K562 (cell line): Measurements from ENCODE around the gene DMD. TPM values are rescaled to one million over a fixed set of nuclear protein-coding genes. Genes with fewer than 3 reads are reported as not detected.

Source experiments
- ATAC-seq: fragments of 200-7000 bp; cut with Tn5 transposase; 3 replicates; pipeline ENCODE4 v1.9.1; 2020; ENCODE audit warnings: moderate library complexity
- BruUV-seq: library from RNA; stranded (reverse); fragments of 400-500 nt; replicated peaks from 2 replicates; lab custom pipeline; 2021; lab: Mats Ljungman, UMichigan
- CTCF ChIA-PET: fragments of 300-600 bp; formaldehyde crosslinking; extraction: SDS; loops from one replicate; lab custom pipeline; 2021; ENCODE audit warnings: low intra/inter-chr PET ratio; lab: Yijun Ruan, JAX
- POLR2A ChIA-PET: fragments of 300-600, 350-650 bp; sonication (Branson Sonifier 250); formaldehyde crosslinking; extraction: SDS; loops from one replicate; lab custom pipeline; 2021; ENCODE audit warnings: antibody characterized with exemption, inconsistent platforms; lab: Yijun Ruan, JAX
- DNase-seq, 4 experiments: peaks; one replicate each; pipeline versions ENCODE4 v3.0.0 to v3.0.0-alpha.2; 2011 to 2018; ENCODE audit warnings: low spot score in 3 of 4, mixed read lengths in 3 of 4; ENCODE audit errors: extremely low read depth in 1 of 4
- FAIRE-seq: peaks from 2 replicates; lab custom pipeline; 2011; peaks lifted over from hg19 to GRCh38; lab: Jason Lieb, UNC
- H2AFZ ChIP-seq: 2 replicates; pipeline ENCODE4 v1.6.0; 2011; ENCODE audit warnings: low read depth, low read length, control low read depth, inconsistent platforms
- H3K27ac ChIP-seq: fragments of 200-600 bp; 3 replicates; pipeline ENCODE4 v1.8.0; 2011; ENCODE audit warnings: low read depth, mild to moderate bottlenecking, control low read depth, inconsistent platforms, low read length, moderate library complexity, mixed read lengths; ENCODE audit errors: extremely low read depth
- H3K27me3 ChIP-seq, 2 experiments: fragments of 300-600 bp in 1 of 2; 2 replicates in 1 of 2; 3 replicates in 1 of 2; pipeline versions ENCODE4 v1.6.0 to v1.8.0; 2011; ENCODE audit warnings: inconsistent platforms in 2 of 2, low read length in 2 of 2, mild to moderate bottlenecking in 1 of 2, mixed read lengths in 1 of 2, moderate library complexity in 1 of 2; ENCODE audit not compliant: control insufficient read depth in 2 of 2, insufficient read depth in 2 of 2
- H3K36me3 ChIP-seq: fragments of 300-600 bp; 3 replicates; pipeline ENCODE4 v1.8.0; 2011; ENCODE audit warnings: mild to moderate bottlenecking, low read length, inconsistent platforms; ENCODE audit not compliant: control insufficient read depth, insufficient read depth
- H3K4me1 ChIP-seq, 2 experiments: fragments of 200-600 bp in 1 of 2; replicated peaks in 1 of 2; 2 replicates in 1 of 2; 3 replicates in 1 of 2; pipeline versions ENCODE4 v1.5.1 to v1.8.0; 2011; ENCODE audit warnings: inconsistent platforms in 2 of 2, low read length in 2 of 2, mild to moderate bottlenecking in 1 of 2, mixed read lengths in 1 of 2, moderate library complexity in 1 of 2; ENCODE audit not compliant: control insufficient read depth in 2 of 2, insufficient read depth in 2 of 2
- H3K4me2 ChIP-seq: 2 replicates; pipeline ENCODE4 v1.6.1; 2011; ENCODE audit warnings: low read length, control low read depth, inconsistent platforms, mixed read lengths; ENCODE audit not compliant: insufficient read depth
- H3K4me3 ChIP-seq: fragments of 200-600 bp; sonication (generic), shearing (Covaris generic); 2 replicates; pipeline ENCODE4 v1.5.1; 2016; ENCODE audit warnings: control low read depth, inconsistent platforms
- H3K79me2 ChIP-seq: fragments of 200-600 bp; 3 replicates; pipeline ENCODE4 v1.8.0; 2011; ENCODE audit warnings: low read length, inconsistent platforms; ENCODE audit not compliant: control insufficient read depth, insufficient read depth
- H3K9ac ChIP-seq, 2 experiments: 2 replicates each; pipeline versions ENCODE4 v1.6.0 to v1.6.1; 2011; ENCODE audit warnings: low read depth in 2 of 2, low read length in 2 of 2, control low read depth in 1 of 2, inconsistent platforms in 1 of 2, mild to moderate bottlenecking in 1 of 2, mixed read lengths in 1 of 2; ENCODE audit not compliant: insufficient read depth in 1 of 2
- H3K9me1 ChIP-seq: one replicate; pipeline ENCODE4 v1.6.0; 2011; ENCODE audit warnings: inconsistent platforms, mild to moderate bottlenecking, low read length, moderate library complexity; ENCODE audit not compliant: control insufficient read depth, insufficient read depth
- H3K9me3 ChIP-seq: replicated peaks from 2 replicates; pipeline ENCODE4 v1.5.1; 2011; ENCODE audit warnings: low read depth, low read length, inconsistent platforms; ENCODE audit not compliant: control insufficient read depth, insufficient read depth
- H4K20me1 ChIP-seq: replicated peaks from 2 replicates; pipeline ENCODE4 v1.6.1; 2011; ENCODE audit warnings: low read length, inconsistent platforms, mixed read lengths; ENCODE audit not compliant: control insufficient read depth, insufficient read depth
- ARNT ChIP-seq, 2 experiments: fragments of 450-650 bp; IDR thresholded peaks; 2 replicates each; pipeline ENCODE4 v1.6.1; 2016; ENCODE audit warnings: mild to moderate bottlenecking in 1 of 2
- ASH1L ChIP-seq: fragments of 450-650 bp; IDR thresholded peaks from 2 replicates; pipeline ENCODE4 v1.6.1; 2018; ENCODE audit warnings: borderline replicate concordance, mild to moderate bottlenecking, low read depth; ENCODE audit not compliant: partially characterized antibody
- HIVEP1 ChIP-seq: fragments of 250-450 bp; sonication (Bioruptor Pico); IDR thresholded peaks from 2 replicates; pipeline ENCODE4 v1.4.0; 2020; ENCODE audit warnings: mild to moderate bottlenecking
- HNRNPK ChIP-seq: fragments of 200-400 bp; formaldehyde crosslinking; IDR thresholded peaks from one replicate; pipeline ENCODE4 v1.6.1; 2018; ENCODE audit warnings: mild to moderate bottlenecking, low read depth, low read length; ENCODE audit not compliant: poor library complexity, severe bottlenecking
- HNRNPLL ChIP-seq: fragments of 200-400 bp; formaldehyde crosslinking; IDR thresholded peaks from 2 replicates; pipeline ENCODE4 v1.6.1; 2017; ENCODE audit warnings: low read length, low read depth, mild to moderate bottlenecking; ENCODE audit not compliant: poor library complexity, severe bottlenecking
- ILK ChIP-seq: fragments of 450-650 bp; IDR thresholded peaks from 2 replicates; pipeline ENCODE4 v1.6.1; 2016; ENCODE audit warnings: missing genetic modification characterization, low read depth, mild to moderate bottlenecking, missing compliant biosample characterization, moderate library complexity, borderline replicate concordance
- MYBL2 ChIP-seq, 2 experiments: fragments of 450-650 bp in 1 of 2; sonication (generic) in 1 of 2; formaldehyde crosslinking in 1 of 2; IDR thresholded peaks; 2 replicates each; pipeline versions ENCODE4 v1.6.1 to v1.8.1; 2017 to 2022; ENCODE audit warnings: borderline replicate concordance in 1 of 2, inconsistent platforms in 1 of 2, low read depth in 1 of 2, mild to moderate bottlenecking in 1 of 2, missing genetic modification reagents in 1 of 2, moderate library complexity in 1 of 2
- OTX1 ChIP-seq: fragments of 450-650 bp; formaldehyde crosslinking; IDR thresholded peaks from 2 replicates; pipeline ENCODE4 v1.4.0; 2022; ENCODE audit warnings: mild to moderate bottlenecking
- THRB ChIP-seq: fragments of 450-650 bp; formaldehyde crosslinking; conservative IDR thresholded peaks from 2 replicates; pipeline ENCODE4 v1.4.0; 2022; ENCODE audit warnings: mild to moderate bottlenecking, missing genetic modification characterization
- ZNF384 ChIP-seq: IDR thresholded peaks from 2 replicates; pipeline ENCODE4 v1.6.1; 2012; ENCODE audit warnings: low read depth, low read length, improper control_type of control experiment
- WGBS: fragments of 100-300 bp; shearing (Covaris generic); methylation state at CpG from one replicate; pipeline ENCODE4 v1.1.6; 2016; ENCODE audit warnings: low coverage, mixed read lengths; ENCODE audit not compliant: insufficient coverage; ENCODE audit errors: missing lambda C conversion rate; 5-methylcytosine and 5-hydroxymethylcytosine counted together
- in situ Hi-C: fragments of 300-500 bp; cut with MboI; formaldehyde crosslinking; loops from 4 replicates; pipeline ENCODE4 v1.15.0; 2018; ENCODE audit warnings: inconsistent platforms, mixed read lengths
- intact Hi-C: fragments of 100-400 bp; cut with micrococcal nuclease; formaldehyde crosslinking; loops from 2 replicates; pipeline ENCODE4 v1.14.2; 2022
- polyA plus RNA-seq, 8 experiments: library from polyadenylated mRNA; depleted of rRNA in 4 of 8; stranded (reverse) in 5 of 8; unstranded in 3 of 8; fragments of >200 nt; fragmentation: Nextera tagmentation in 2 of 8; fragmentation: Illumina TruSeq in 1 of 8; extraction: Ambion mirVana in 2 of 8; extraction: Trizol in 1 of 8; gene quantifications; 2 replicates each; pipeline versions ENCODE4 v1.2.1 to v1.2.3, GENCODE V29; 2011 to 2014; ENCODE audit warnings: inconsistent platforms in 1 of 8, missing spikeins in 1 of 8
- total RNA-seq, 7 experiments: library from RNA; depleted of rRNA in 6 of 7; stranded (reverse); fragments of >200 nt in 6 of 7; fragmentation: Illumina TruSeq in 2 of 7; extraction: Trizol in 2 of 7; gene quantifications; 2 replicates each; pipeline versions ENCODE4 v1.2.1 to v1.2.3, GENCODE V29; 2011 to 2021; ENCODE audit warnings: low replicate concordance in 1 of 7

The DMD gene
- total and polyA plus RNA-seq, 9 of the 15 experiments (the other 6 are each of a cell fraction or from before 2014, with no cell fraction given) = 3.8 to 20.4 (median 11.4) TPM

- POLR2A ChIA-PET = no interaction called here
- H3K9ac ChIP-seq = no peak overlapping the region
- no peak overlapping the region for H2AFZ ChIP-seq
- H3K9me3 ChIP-seq = no peaks in the 10 kb centered on the region
- H3K79me2 ChIP-seq = no peaks in the 10 kb centered on the region
- no peaks in the 10 kb centered on the region for H3K36me3 ChIP-seq
- in situ Hi-C loops (no loop called here), intact Hi-C loops (no loop called here)
- WGBS = 0% methylated on average over 3 of the region's 3 CpGs
- no peak overlapping the region for H3K27ac ChIP-seq
- no peaks in the 10 kb centered on the region for H3K9me1 ChIP-seq
- FAIRE-seq = no peak
- H3K4me2 ChIP-seq = no peak overlapping the region
- BruUV-seq = no TSS peak
- H3K4me1 ChIP-seq = no peaks in the 10 kb centered on the region
- no peak overlapping the region for H3K4me3 ChIP-seq
- no peaks in the 10 kb centered on the region for H3K27me3 ChIP-seq
- no peak for TF ChIP-seq HNRNPK
- no peak for TF ChIP-seq ASH1L
- no peak for TF ChIP-seq HNRNPLL
- TF ChIP-seq ZNF384 = no peak
- no peak for TF ChIP-seq OTX1
- TF ChIP-seq ILK (tag) = no peak
- no peak for TF ChIP-seq ARNT (IDR thresholded peaks at IDR 0.05)
- no peak for TF ChIP-seq HIVEP1 (CRISPR knock-in tag)
- TF ChIP-seq THRB (CRISPR knock-in tag) = no peak
- TF ChIP-seq MYBL2 (IDR thresholded peaks at IDR 0.05; ENCODE audit: low read depth) = no peak
- TF ChIP-seq MYBL2 (CRISPR knock-in tag; IDR thresholded peaks at IDR 0.05; ENCODE audit: borderline replicate concordance) = no peak
- no peak for DNase-seq
- no peaks in the 10 kb centered on the region for H4K20me1 ChIP-seq
- CTCF ChIA-PET = no interaction called here
- ATAC-seq = no peak
These were observed 78.8 kb downstream of the DMD start for GRCh38 chrX:33132569-33132968.
